ENCODE data around the gene NOTCH3.

DNA sequence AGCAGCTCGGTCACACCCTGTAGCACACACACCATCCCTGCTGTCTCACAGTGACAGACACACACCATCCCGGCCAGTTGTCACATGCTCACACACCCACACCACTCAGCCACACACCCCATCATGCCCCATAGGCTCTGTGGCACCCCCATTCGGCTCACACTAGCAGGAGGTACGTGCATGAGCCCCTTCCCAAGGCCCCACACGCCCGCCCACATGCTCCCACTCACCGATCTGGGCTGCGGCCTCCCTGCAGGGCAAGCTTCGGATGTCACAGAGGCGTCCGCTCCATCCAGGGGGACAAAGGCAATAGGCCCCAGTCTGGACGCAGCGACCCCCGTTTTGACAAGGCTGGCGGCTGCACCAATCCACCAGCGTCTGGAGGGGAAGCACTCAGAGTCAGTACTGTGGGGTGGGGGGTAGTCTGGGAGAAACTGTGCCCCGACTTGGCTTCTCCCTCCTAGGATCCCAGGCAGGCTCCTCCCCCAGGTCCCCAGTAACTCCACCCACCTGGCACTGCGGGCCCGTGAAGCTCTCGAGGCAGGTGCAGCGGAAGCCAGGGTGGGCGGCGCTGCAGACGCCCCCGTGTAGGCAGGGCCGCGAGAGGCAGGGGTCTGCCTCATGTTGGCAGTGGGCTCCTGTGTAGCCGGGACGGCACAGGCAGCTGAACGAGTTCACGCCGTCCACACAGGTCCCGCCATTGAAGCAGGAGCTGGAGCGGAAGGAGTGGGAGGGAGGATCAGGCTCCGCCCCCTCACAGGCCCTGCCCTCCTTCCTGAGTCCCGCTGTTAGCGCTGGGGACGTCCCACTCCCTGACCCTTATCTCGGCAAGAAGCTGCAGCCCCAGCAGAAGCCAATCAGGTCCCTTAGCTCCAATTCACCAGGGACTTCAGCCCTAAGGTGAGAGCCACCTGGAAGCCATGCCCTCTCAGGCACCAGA, 20.1 kb downstream of the NOTCH3 start:
- TF ChIP-seq, protein P1, sequence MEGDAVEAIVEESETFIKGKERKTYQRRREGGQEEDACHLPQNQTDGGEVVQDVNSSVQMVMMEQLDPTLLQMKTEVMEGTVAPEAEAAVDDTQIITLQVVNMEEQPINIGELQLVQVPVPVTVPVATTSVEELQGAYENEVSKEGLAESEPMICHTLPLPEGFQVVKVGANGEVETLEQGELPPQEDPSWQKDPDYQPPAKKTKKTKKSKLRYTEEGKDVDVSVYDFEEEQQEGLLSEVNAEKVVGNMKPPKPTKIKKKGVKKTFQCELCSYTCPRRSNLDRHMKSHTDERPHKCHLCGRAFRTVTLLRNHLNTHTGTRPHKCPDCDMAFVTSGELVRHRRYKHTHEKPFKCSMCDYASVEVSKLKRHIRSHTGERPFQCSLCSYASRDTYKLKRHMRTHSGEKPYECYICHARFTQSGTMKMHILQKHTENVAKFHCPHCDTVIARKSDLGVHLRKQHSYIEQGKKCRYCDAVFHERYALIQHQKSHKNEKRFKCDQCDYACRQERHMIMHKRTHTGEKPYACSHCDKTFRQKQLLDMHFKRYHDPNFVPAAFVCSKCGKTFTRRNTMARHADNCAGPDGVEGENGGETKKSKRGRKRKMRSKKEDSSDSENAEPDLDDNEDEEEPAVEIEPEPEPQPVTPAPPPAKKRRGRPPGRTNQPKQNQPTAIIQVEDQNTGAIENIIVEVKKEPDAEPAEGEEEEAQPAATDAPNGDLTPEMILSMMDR (IDR thresholded peaks at IDR 0.05; ENCODE audit: insufficient read depth, low read depth, low read length) = no peak
- TF ChIP-seq EZH2 (IDR thresholded peaks at IDR 0.05; ENCODE audit: insufficient read depth, low read length) = no peak

Measured in astrocyte (in vitro differentiated cells and primary cell).